HepG2 (cell line): Measurements from ENCODE around the gene CIAPIN1. TPM values are rescaled to one million over a fixed set of nuclear protein-coding genes. Genes with fewer than 3 reads are reported as not detected.

Source experiments
- CENPX ChIP-seq: sonication (generic); formaldehyde crosslinking; IDR thresholded peaks from 2 replicates; pipeline ENCODE4 v1.9.0; 2021; ENCODE audit warnings: mild to moderate bottlenecking, missing genetic modification reagents, moderate library complexity
- FOXK1 ChIP-seq: sonication (generic); formaldehyde crosslinking; IDR thresholded peaks from 2 replicates; pipeline ENCODE4 v1.4.0; 2020; ENCODE audit warnings: low read depth, missing genetic modification reagents, borderline replicate concordance
- JUNB ChIP-seq: sonication (generic); formaldehyde crosslinking; IDR thresholded peaks from 2 replicates; pipeline ENCODE4 v1.8.0; 2022; ENCODE audit warnings: missing genetic modification reagents, mild to moderate bottlenecking, borderline replicate concordance
- KDM4B ChIP-seq: sonication (generic); formaldehyde crosslinking; IDR thresholded peaks from 2 replicates; pipeline ENCODE4 v1.4.0; 2020; ENCODE audit warnings: missing genetic modification reagents
- NFIC ChIP-seq: IDR thresholded peaks from 2 replicates; pipeline ENCODE4 v1.6.1; 2012; ENCODE audit warnings: mild to moderate bottlenecking, low read length, inconsistent platforms
- PHF20 ChIP-seq: sonication (generic); formaldehyde crosslinking; IDR thresholded peaks from 2 replicates; pipeline ENCODE4 v1.5.0; 2020; ENCODE audit warnings: mild to moderate bottlenecking, missing genetic modification reagents
- SKI ChIP-seq: fragments of 450-650 bp; IDR thresholded peaks from one replicate; pipeline ENCODE4 v1.6.1; 2018; ENCODE audit warnings: mild to moderate bottlenecking; ENCODE audit not compliant: partially characterized antibody
- TAF1 ChIP-seq: sonication (generic); formaldehyde crosslinking; IDR thresholded peaks from 2 replicates; pipeline ENCODE4 v1.4.0; 2020; ENCODE audit warnings: missing genetic modification reagents
- THYN1 ChIP-seq: sonication (generic); formaldehyde crosslinking; IDR thresholded peaks from 2 replicates; pipeline ENCODE4 v1.8.1; 2023; ENCODE audit warnings: low read depth, mild to moderate bottlenecking, moderate library complexity, missing genetic modification reagents, borderline replicate concordance
- TSC22D2 ChIP-seq: sonication (generic); formaldehyde crosslinking; IDR thresholded peaks from 2 replicates; pipeline ENCODE4 v1.5.1; 2020; ENCODE audit warnings: missing genetic modification reagents, mild to moderate bottlenecking, borderline replicate concordance
- ZNF12 ChIP-seq: sonication (generic); formaldehyde crosslinking; IDR thresholded peaks from 2 replicates; pipeline ENCODE4 v1.5.0; 2020; ENCODE audit warnings: missing genetic modification reagents
- ZNF296 ChIP-seq: sonication (generic); formaldehyde crosslinking; conservative IDR thresholded peaks from 2 replicates; pipeline ENCODE4 v1.5.0; 2020; ENCODE audit warnings: mild to moderate bottlenecking, missing genetic modification reagents
- ZNF451 ChIP-seq: sonication (generic); formaldehyde crosslinking; IDR thresholded peaks from 2 replicates; pipeline ENCODE4 v1.5.0; 2020; ENCODE audit warnings: mild to moderate bottlenecking, missing genetic modification reagents
- ZNF713 ChIP-seq: sonication (generic); formaldehyde crosslinking; IDR thresholded peaks from 2 replicates; pipeline ENCODE4 v1.4.0; 2020; ENCODE audit warnings: mild to moderate bottlenecking, missing genetic modification reagents
- polyA plus RNA-seq, 8 experiments: library from polyadenylated mRNA; depleted of rRNA in 3 of 8; stranded (reverse) in 7 of 8; unstranded in 1 of 8; fragments of >200 nt; fragmentation: Illumina TruSeq in 4 of 8; extraction: Trizol in 4 of 8; gene quantifications; 2 replicates each; pipeline versions ENCODE4 v1.2.1 to v1.2.3, GENCODE V29; 2011 to 2016; ENCODE audit warnings: low read depth in 4 of 8, missing spikeins in 1 of 8, mixed read lengths in 1 of 8; ENCODE audit not compliant: insufficient read depth in 1 of 8
- total RNA-seq, 5 experiments: library from RNA; depleted of rRNA; stranded (reverse); fragments of >200 nt; fragmentation: Illumina TruSeq; extraction: Trizol; gene quantifications; 2 replicates each; pipeline ENCODE4 v1.2.3, GENCODE V29; 2016; ENCODE audit warnings: low read depth in 1 of 5
- TF ChIP-seq, protein P1 (sequence below): sonication (generic); formaldehyde crosslinking; IDR thresholded peaks from 2 replicates; pipeline ENCODE4 v1.8.0; 2022; ENCODE audit warnings: mild to moderate bottlenecking, missing genetic modification reagents, borderline replicate concordance
- TF ChIP-seq, protein P2 (sequence below): sonication (generic); formaldehyde crosslinking; IDR thresholded peaks from 2 replicates; pipeline ENCODE4 v1.4.0; 2020; ENCODE audit warnings: low read depth, mild to moderate bottlenecking, missing genetic modification reagents
- TF ChIP-seq, protein P3 (sequence below): sonication (generic); formaldehyde crosslinking; IDR thresholded peaks from 2 replicates; pipeline ENCODE4 v1.4.0; 2020; ENCODE audit warnings: mild to moderate bottlenecking, missing genetic modification reagents
- TF ChIP-seq, protein P4 (sequence below): IDR thresholded peaks from 2 replicates; pipeline ENCODE4 v1.4.0; 2020; ENCODE audit warnings: mild to moderate bottlenecking, missing genetic modification reagents

Gene CIAPIN1
- total and polyA plus RNA-seq, 2 of the 13 experiments (the other 11 are each of a cell fraction or from before 2014, with no cell fraction given) = 69.3 to 89.7 TPM

DNA sequence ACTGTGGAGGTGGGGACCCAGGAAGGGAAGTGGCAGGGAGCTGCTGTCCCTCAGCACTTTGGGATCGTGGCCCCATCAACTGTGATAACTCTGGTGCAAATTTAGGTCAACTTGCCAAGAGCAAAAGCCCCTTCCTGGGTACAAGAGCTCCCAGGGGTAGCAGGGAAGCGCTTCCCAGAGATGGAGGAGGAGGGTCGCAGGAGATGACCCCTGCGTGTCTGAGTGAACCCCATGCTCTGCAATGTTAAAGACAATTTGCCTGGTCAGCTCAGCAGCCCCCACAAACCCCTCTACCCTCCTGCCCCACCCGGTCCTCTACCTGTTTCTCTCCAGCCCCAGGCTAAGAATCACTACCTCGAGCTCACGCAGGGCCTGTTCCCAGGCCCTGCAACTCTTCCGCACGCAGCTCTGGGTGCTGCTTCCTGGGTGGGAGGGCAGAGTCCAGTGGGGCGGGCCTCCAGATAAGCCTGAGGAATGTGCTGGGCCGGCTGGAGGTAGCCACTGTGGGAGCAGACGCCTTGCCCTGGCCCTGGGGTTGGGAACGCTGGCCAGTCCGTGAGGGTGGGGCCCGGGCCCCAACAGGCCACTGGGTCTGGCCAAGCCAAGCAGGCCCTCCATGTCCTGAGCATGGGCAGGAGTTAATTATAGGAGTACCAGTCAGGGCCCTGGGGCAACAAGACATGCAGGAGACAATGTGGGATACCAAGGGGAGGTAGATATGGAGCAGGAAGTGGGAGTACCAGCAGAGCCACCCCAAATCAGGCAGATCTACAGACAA, 33.0 kb upstream of the CIAPIN1 start (continued):
- no peak for TF ChIP-seq CENPX (CRISPR knock-in tag)
- TF ChIP-seq ZNF451 (CRISPR knock-in tag) = 0 out of 2 replicates have a peak, but pooled peaks have one; percentile 42
- TF ChIP-seq ZNF713 = peak; percentile 89; the same call in 1 of the 2 replicates
- TF ChIP-seq NFIC = no peak
- TF ChIP-seq TSC22D2 (CRISPR knock-in tag) = peak; percentile 36; the same call in 1 of the 2 replicates
- TF ChIP-seq THYN1 (CRISPR knock-in tag) = no peak
- TF ChIP-seq, protein P1, sequence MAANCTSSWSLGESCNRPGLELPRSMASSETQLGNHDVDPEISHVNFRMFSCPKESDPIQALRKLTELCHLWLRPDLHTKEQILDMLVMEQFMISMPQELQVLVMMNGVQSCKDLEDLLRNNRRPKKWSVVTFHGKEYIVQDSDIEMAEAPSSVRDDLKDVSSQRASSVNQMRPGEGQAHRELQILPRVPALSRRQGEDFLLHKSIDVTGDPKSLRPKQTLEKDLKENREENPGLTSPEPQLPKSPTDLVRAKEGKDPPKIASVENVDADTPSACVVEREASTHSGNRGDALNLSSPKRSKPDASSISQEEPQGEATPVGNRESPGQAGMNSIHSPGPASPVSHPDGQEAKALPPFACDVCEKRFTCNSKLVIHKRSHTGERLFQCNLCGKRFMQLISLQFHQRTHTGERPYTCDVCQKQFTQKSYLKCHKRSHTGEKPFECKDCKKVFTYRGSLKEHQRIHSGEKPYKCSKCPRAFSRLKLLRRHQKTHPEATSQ (CRISPR knock-in tag) = 0 out of 2 replicates have a peak, but pooled peaks have one; percentile 57
- TF ChIP-seq ZNF296 (CRISPR knock-in tag) = peak; percentile 82; the same call in 1 of the 2 replicates
- TF ChIP-seq, protein P2, sequence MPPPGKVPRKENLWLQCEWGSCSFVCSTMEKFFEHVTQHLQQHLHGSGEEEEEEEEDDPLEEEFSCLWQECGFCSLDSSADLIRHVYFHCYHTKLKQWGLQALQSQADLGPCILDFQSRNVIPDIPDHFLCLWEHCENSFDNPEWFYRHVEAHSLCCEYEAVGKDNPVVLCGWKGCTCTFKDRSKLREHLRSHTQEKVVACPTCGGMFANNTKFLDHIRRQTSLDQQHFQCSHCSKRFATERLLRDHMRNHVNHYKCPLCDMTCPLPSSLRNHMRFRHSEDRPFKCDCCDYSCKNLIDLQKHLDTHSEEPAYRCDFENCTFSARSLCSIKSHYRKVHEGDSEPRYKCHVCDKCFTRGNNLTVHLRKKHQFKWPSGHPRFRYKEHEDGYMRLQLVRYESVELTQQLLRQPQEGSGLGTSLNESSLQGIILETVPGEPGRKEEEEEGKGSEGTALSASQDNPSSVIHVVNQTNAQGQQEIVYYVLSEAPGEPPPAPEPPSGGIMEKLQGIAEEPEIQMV = peak; percentile 22; the same call in 1 of the 2 replicates
- no peak for TF ChIP-seq JUNB
- TF ChIP-seq TAF1 = peak; percentile 53; the same call in 1 of the 2 replicates
- peak; percentile 43 for TF ChIP-seq SKI
- TF ChIP-seq, protein P3, sequence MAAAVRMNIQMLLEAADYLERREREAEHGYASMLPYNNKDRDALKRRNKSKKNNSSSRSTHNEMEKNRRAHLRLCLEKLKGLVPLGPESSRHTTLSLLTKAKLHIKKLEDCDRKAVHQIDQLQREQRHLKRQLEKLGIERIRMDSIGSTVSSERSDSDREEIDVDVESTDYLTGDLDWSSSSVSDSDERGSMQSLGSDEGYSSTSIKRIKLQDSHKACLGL = peak; percentile 86
- no peak; the same call in 1 of the 2 replicates for TF ChIP-seq KDM4B (CRISPR knock-in tag)
- peak; percentile 73 for TF ChIP-seq PHF20 (CRISPR knock-in tag)
- TF ChIP-seq, protein P4, sequence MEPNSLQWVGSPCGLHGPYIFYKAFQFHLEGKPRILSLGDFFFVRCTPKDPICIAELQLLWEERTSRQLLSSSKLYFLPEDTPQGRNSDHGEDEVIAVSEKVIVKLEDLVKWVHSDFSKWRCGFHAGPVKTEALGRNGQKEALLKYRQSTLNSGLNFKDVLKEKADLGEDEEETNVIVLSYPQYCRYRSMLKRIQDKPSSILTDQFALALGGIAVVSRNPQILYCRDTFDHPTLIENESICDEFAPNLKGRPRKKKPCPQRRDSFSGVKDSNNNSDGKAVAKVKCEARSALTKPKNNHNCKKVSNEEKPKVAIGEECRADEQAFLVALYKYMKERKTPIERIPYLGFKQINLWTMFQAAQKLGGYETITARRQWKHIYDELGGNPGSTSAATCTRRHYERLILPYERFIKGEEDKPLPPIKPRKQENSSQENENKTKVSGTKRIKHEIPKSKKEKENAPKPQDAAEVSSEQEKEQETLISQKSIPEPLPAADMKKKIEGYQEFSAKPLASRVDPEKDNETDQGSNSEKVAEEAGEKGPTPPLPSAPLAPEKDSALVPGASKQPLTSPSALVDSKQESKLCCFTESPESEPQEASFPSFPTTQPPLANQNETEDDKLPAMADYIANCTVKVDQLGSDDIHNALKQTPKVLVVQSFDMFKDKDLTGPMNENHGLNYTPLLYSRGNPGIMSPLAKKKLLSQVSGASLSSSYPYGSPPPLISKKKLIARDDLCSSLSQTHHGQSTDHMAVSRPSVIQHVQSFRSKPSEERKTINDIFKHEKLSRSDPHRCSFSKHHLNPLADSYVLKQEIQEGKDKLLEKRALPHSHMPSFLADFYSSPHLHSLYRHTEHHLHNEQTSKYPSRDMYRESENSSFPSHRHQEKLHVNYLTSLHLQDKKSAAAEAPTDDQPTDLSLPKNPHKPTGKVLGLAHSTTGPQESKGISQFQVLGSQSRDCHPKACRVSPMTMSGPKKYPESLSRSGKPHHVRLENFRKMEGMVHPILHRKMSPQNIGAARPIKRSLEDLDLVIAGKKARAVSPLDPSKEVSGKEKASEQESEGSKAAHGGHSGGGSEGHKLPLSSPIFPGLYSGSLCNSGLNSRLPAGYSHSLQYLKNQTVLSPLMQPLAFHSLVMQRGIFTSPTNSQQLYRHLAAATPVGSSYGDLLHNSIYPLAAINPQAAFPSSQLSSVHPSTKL (CRISPR knock-in tag) = peak; percentile 82
- no peak for TF ChIP-seq ZNF12 (CRISPR knock-in tag)
- TF ChIP-seq FOXK1 = peak; percentile 49; the same call in 1 of the 2 replicates
